GM12878 (cell line): ENCODE measurements around the gene QSOX2.

ENCODE experiments used
- CREB1 ChIP-seq: IDR thresholded peaks from 2 replicates; pipeline ENCODE4 v1.6.1; 2012; ENCODE audit warnings: low read depth, mild to moderate bottlenecking, inconsistent platforms
- CTCF ChIP-seq, 3 experiments: IDR thresholded peaks in 2 of 3; conservative IDR thresholded peaks in 1 of 3; 2 replicates each; pipeline ENCODE4 v1.5.1; 2011; ENCODE audit warnings: low read depth in 3 of 3, low read length in 3 of 3, mild to moderate bottlenecking in 3 of 3, control low read depth in 2 of 3, moderate library complexity in 2 of 3, inconsistent platforms in 1 of 3, mixed read lengths in 1 of 3; ENCODE audit not compliant: control insufficient read depth in 2 of 3, insufficient read depth in 1 of 3; ENCODE audit errors: extremely low read depth in 1 of 3
- EP300 ChIP-seq, 2 experiments: fragments of 150-350 bp in 1 of 2; IDR thresholded peaks; 2 replicates each; pipeline ENCODE4 v1.6.1; 2011 to 2012; ENCODE audit warnings: low read depth in 2 of 2, low read length in 2 of 2, borderline replicate concordance in 1 of 2, improper control_type of control experiment in 1 of 2, inconsistent platforms in 1 of 2; ENCODE audit not compliant: control insufficient read depth in 1 of 2
- EZH2 ChIP-seq: IDR thresholded peaks from 2 replicates; pipeline ENCODE4 v1.6.1; 2012; ENCODE audit warnings: low read depth, mild to moderate bottlenecking, control low read depth, inconsistent platforms, low read length, borderline replicate concordance; ENCODE audit not compliant: control insufficient read depth
- FOXM1 ChIP-seq: IDR thresholded peaks from 2 replicates; pipeline ENCODE4 v1.6.1; 2012; ENCODE audit warnings: low read depth, mild to moderate bottlenecking, inconsistent platforms, low read length, moderate library complexity
- IKZF1 ChIP-seq: fragments of 450-650 bp; conservative IDR thresholded peaks from 2 replicates; pipeline ENCODE4 v1.6.1; 2017; ENCODE audit warnings: antibody characterized with exemption, mild to moderate bottlenecking
- MEF2A ChIP-seq: IDR thresholded peaks from 2 replicates; pipeline ENCODE4 v1.6.1; 2011; ENCODE audit warnings: low read depth, mild to moderate bottlenecking, low read length, moderate library complexity; ENCODE audit not compliant: insufficient read depth
- POLR2A ChIP-seq: IDR thresholded peaks from 2 replicates; pipeline ENCODE4 v1.6.1; 2011; ENCODE audit warnings: low read depth, mild to moderate bottlenecking, low read length
- ZBED1 ChIP-seq: IDR thresholded peaks from 2 replicates; pipeline ENCODE4 v1.6.1; 2016; ENCODE audit warnings: borderline replicate concordance
- ZNF274 ChIP-seq: IDR thresholded peaks from one replicate; pipeline ENCODE4 v1.8.0; 2011; ENCODE audit not compliant: insufficient read length, insufficient read depth
- TF ChIP-seq, protein P1 (sequence below): fragments of 450-650 bp; IDR thresholded peaks from 2 replicates; pipeline ENCODE4 v1.6.1; 2016; ENCODE audit warnings: mild to moderate bottlenecking

DNA sequence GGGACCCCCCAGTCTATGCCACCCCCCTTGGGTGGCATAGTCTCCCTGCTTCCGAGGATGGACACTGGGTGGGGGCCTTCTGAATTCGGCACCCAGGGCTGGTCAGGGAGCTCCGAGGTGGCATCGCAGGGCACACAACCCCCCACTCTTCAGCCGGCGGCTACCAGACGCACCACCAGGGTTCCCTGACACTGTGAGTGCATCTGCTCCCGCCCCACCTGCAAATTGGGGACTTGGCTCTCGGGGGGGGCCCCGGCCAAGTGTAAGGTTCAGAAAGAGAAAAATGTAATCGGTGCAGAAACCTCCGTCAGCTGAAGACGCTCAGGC is 12.7 kb upstream of the QSOX2 start:
- TF ChIP-seq FOXM1 (no peak), ZBED1 (no peak), ZNF274 (no peak), CTCF (IDR thresholded peaks at IDR 0.05 in 2 of 3, conservative IDR thresholded peaks at IDR 0.05 in 1 of 3; ENCODE audit: control insufficient read depth in 2 of 3, extremely low read depth in 1 of 3, insufficient read depth in 1 of 3, low read depth in 3 of 3, low read length in 3 of 3) (no peak), CREB1 (no peak), IKZF1 (no peak), MEF2A (no peak), EZH2 (no peak), EP300 (IDR thresholded peaks at IDR 0.05; ENCODE audit: borderline replicate concordance in 1 of 2, control insufficient read depth in 1 of 2, low read depth in 2 of 2, low read length in 2 of 2) (no peak), POLR2A (no peak)
- TF ChIP-seq, protein P1, sequence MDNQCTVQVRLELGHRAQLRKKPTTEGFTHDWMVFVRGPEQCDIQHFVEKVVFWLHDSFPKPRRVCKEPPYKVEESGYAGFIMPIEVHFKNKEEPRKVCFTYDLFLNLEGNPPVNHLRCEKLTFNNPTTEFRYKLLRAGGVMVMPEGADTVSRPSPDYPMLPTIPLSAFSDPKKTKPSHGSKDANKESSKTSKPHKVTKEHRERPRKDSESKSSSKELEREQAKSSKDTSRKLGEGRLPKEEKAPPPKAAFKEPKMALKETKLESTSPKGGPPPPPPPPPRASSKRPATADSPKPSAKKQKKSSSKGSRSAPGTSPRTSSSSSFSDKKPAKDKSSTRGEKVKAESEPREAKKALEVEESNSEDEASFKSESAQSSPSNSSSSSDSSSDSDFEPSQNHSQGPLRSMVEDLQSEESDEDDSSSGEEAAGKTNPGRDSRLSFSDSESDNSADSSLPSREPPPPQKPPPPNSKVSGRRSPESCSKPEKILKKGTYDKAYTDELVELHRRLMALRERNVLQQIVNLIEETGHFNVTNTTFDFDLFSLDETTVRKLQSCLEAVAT = no peak
